Heart left ventricle (tissue), 16 donors: Measurements from ENCODE around the gene SERINC2. TPM values are rescaled to one million over a fixed set of nuclear protein-coding genes. Genes with fewer than 3 reads are reported as not detected.

Experiments used
- ATAC-seq, 4 donors: fragments of 200-7000 bp; cut with Tn5 transposase; one replicate each; pipeline ENCODE4 v1.9.1; 2020 to 2022; ENCODE audit warnings: moderate library complexity in 4 of 4, mild to moderate bottlenecking in 3 of 4, moderate number of reproducible peaks in 1 of 4
- DNase-seq, 5 donors: peaks; one replicate each; pipeline ENCODE4 v3.0.0-alpha.2; 2020
- H3K27ac ChIP-seq, 12 donors: fragments of 200-600 bp; sonication (generic) in 4 of 12; one replicate each; pipeline versions ENCODE4 v1.5.0 to v1.8.0; 2016 to 2022; ENCODE audit warnings: mild to moderate bottlenecking in 2 of 12
- H3K27me3 ChIP-seq, 9 donors: fragments of 200-600 bp; sonication (generic) in 2 of 9; one replicate each; pipeline versions ENCODE4 v1.5.1 to v1.8.0; 2016 to 2022; ENCODE audit warnings: mild to moderate bottlenecking in 3 of 9
- H3K36me3 ChIP-seq, 9 donors: fragments of 200-600 bp; sonication (generic) in 2 of 9; one replicate each; pipeline versions ENCODE4 v1.5.0 to v1.8.0; 2018 to 2022; ENCODE audit warnings: mild to moderate bottlenecking in 2 of 9
- H3K4me1 ChIP-seq, 12 donors: fragments of 200-600 bp; sonication (generic) in 4 of 12; one replicate each; pipeline versions ENCODE4 v1.5.0 to v1.8.0; 2016 to 2022; ENCODE audit warnings: mild to moderate bottlenecking in 3 of 12
- H3K4me3 ChIP-seq, 12 donors: fragments of 200-600 bp; sonication (generic) in 4 of 12; one replicate each; pipeline versions ENCODE4 v1.5.0 to v1.8.0; 2017 to 2022; ENCODE audit warnings: mild to moderate bottlenecking in 9 of 12, moderate library complexity in 4 of 12
- H3K9me3 ChIP-seq, 12 donors: fragments of 200-600 bp; sonication (generic) in 4 of 12; one replicate each; pipeline versions ENCODE4 v1.5.0 to v1.8.0; 2016 to 2022; ENCODE audit warnings: mild to moderate bottlenecking in 1 of 12
- CTCF ChIP-seq, 12 donors: fragments of 200-600 bp; sonication (generic) in 4 of 12; IDR thresholded peaks; one replicate each; pipeline versions ENCODE4 v1.5.0 to v1.8.0; 2018 to 2022; ENCODE audit warnings: antibody characterized with exemption in 12 of 12, mild to moderate bottlenecking in 5 of 12
- POLR2A ChIP-seq, 2 donors: fragments of 450-650 bp; IDR thresholded peaks; one replicate each; pipeline ENCODE4 v1.6.1; 2017; ENCODE audit warnings: antibody characterized with exemption in 2 of 2, mild to moderate bottlenecking in 2 of 2, moderate library complexity in 2 of 2
- WGBS, 4 donors: extraction: QIAGEN DNeasy Blood & Tissue Kit in 2 of 4; methylation state at CpG; one replicate each; pipeline versions ENCODE4 v1.1.5 to v1.1.7; 2013 to 2018; 5-methylcytosine and 5-hydroxymethylcytosine counted together
- intact Hi-C, 10 donors: fragments of 100-400 bp; cut with DNase I; formaldehyde crosslinking; loops; one replicate each; pipeline versions ENCODE4 v1.11.1 to v1.14.2; 2022
- polyA plus RNA-seq, 2 donors: library from polyadenylated mRNA; stranded (reverse); fragments of 200-250 nt; gene quantifications; one replicate each; pipeline ENCODE4 v1.2.3, GENCODE V29; 2013
- total RNA-seq, 9 donors: library from RNA; depleted of rRNA in 2 of 9; stranded (reverse); fragments of >200 nt in 2 of 9; fragmentation: NEBNext Ultra II Directional in 3 of 9; extraction: Animal tissue kit (Norgen Biotek cat#: 25700) in 3 of 9; gene quantifications; one replicate each; pipeline versions ENCODE4 v1.1.0 to v1.2.4, GENCODE V29; 2016 to 2023
- donor health status: ischemic (EF 13 %, LVEDD 7.1; RV severe dilation, severe dysfunction).
- donor health status: healthy with polysubstance abuse.
- donor health status: DM: no; HTN: yes; CAD: no.
- donor health status: DM: no; HTN: no; CAD: no.
- donor health status: ischemic (EF 25% LVEDD 6.9; RV normal size, moderate dysfunction).
- donor health status: ischemic (EF 25% LVEDD 5.7; RV mildly dilated, moderate dysfunction).
- donor health status: healthy.
- donor health status: DM: yes; HTN: yes; CAD: no.
- donor health status: ischemic (EF 35%, LVEDD 5.7; RV mildly dilated, moderate dysfunction).
- donor health status: nonischemic (EF 11% LVEDD 7.7; RV severe dilation, severe dysfunction).
- donor health status: DM: yes; HTN: yes; CAD: no.
- donor health status: PGD.
- donor health status: ischemic (EF 29% LVEDD 5.4; RV normal size, mild dysfunction).
- donor health status: nonischemic (EF 23%, LVEDD 6.1; RV moderate dilation, normal function).

Gene SERINC2
- total and polyA plus RNA-seq, 11 donors, result 0.94 to 8.5 (median 2.3) TPM

- DNase-seq (no peak), ATAC-seq (no peak)
- intact Hi-C loops, result no loop called here
- 45 to 61% (median 54%) methylated on average over 3 of the region's 3 CpGs for WGBS, 4 donors
- Histone ChIP-seq H3K4me1 (peaks cover 0 to 44% (median 23%) of the 10 kb centered on the region in 12 donors), H3K9me3 (no peaks in the 10 kb centered on the region), H3K4me3 (peak overlapping the region; percentile 39 to 85 (median 64)), H3K36me3 (peaks cover 0 to 19% (median 13%) of the 10 kb centered on the region in 9 donors), H3K27ac (peak overlapping the region; percentile 87 to 99 (median 95)), H3K27me3 (no peaks in the 10 kb centered on the region)
- TF ChIP-seq POLR2A (IDR thresholded peaks at IDR 0.05) (peak in 1 of 2 donors; percentile 12), CTCF (IDR thresholded peaks at IDR 0.05) (no peak)
Measured at GRCh38 chr1:31372051-31372450, 41.0 kb upstream of the SERINC2 start.

DNA sequence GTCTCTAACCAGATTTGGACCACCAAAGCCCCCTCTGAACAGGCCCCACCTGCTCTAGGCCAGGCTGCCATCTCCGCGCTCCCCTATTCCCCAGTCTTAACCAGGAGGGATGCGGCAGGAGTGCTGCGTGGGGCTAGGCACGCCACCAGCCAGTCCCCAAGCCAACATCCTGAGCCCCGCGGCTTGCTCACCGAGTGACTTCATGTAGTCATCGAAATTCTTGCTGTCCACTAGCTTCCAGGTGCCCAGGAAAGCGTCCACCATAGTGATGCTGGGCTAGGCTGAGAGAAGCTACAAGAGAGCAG lies 40.3 kb upstream of the SERINC2 start:
- Histone ChIP-seq H3K4me1 (peaks cover 0 to 38% (median 23%) of the 10 kb centered on the region in 12 donors), H3K27me3 (no peaks in the 10 kb centered on the region), H3K27ac (peak overlapping the region; percentile 87 to 99 (median 95)), H3K4me3 (peak overlapping the region; percentile 39 to 85 (median 64)), H3K36me3 (peaks cover 0 to 13% (median 7%) of the 10 kb centered on the region in 9 donors), H3K9me3 (no peaks in the 10 kb centered on the region)
- TF ChIP-seq CTCF (IDR thresholded peaks at IDR 0.05) (no peak), POLR2A (IDR thresholded peaks at IDR 0.05) (peak; percentile 44 to 96)
- ATAC-seq, result no peak
- intact Hi-C loops, result loop anchor here in 1 of 10 donors (1.0 kb wide), 1 partner anchor 9 kb away; no protein-coding TSS in a partner anchor
- DNase-seq, result no peak
- 10 to 24% (median 21%) methylated on average over 9 to 10 of the region's 10 CpGs for WGBS, 4 donors

- Histone ChIP-seq H3K9me3 (no peaks in the 10 kb centered on the region), H3K4me1 (peaks cover 0 to 36% (median 18%) of the 10 kb centered on the region in 12 donors), H3K27me3 (no peaks in the 10 kb centered on the region), H3K36me3 (peaks cover 0 to 7% (median 2%) of the 10 kb centered on the region in 9 donors), H3K27ac (peak within 1 kb of the TSS; percentile 87 to 99 (median 95)), H3K4me3 (peak within 1 kb of the TSS; percentile 39 to 85 (median 64))
- peak in 1 of 2 donors; percentile 68 for TF ChIP-seq POLR2A (IDR thresholded peaks at IDR 0.05)
- TF ChIP-seq CTCF (IDR thresholded peaks at IDR 0.05), result no peak
- intact Hi-C loops, result loop anchor here in 1 of 10 donors (1.0 kb wide), 1 partner anchor 8 kb away; no protein-coding TSS in a partner anchor
- peak; percentile 86 to 94 (median 88) for DNase-seq
- ATAC-seq, result peak; percentile 76 to 80 (median 78)
- 1% methylated on average over 18 to 44 of the region's 44 CpGs for WGBS, 4 donors
Measured at GRCh38 chr1:31373056-31373896, 39.7 kb upstream of the SERINC2 start, which contains the start of gene FABP3. Gene FABP3 (minus strand): TSS chr1:31373076. CDS start chr1:31373014, 62 bp downstream.

GRCh38 chr1:31373897-31374486 lies 39.0 kb upstream of the SERINC2 start:
- ATAC-seq, result no peak
- Histone ChIP-seq H3K36me3 (peaks cover 0 to 3% (median 0%) of the 10 kb centered on the region in 9 donors), H3K9me3 (no peaks in the 10 kb centered on the region), H3K27ac (peak overlapping the region; percentile 87 to 99 (median 95)), H3K4me3 (peak overlapping the region in 9 of 12 donors; percentile 57 to 85 (median 67)), H3K27me3 (no peaks in the 10 kb centered on the region), H3K4me1 (peaks cover 0 to 36% (median 15%) of the 10 kb centered on the region in 12 donors)
- no peak for DNase-seq
- no peak for TF ChIP-seq POLR2A (IDR thresholded peaks at IDR 0.05)
- no peak for TF ChIP-seq CTCF (IDR thresholded peaks at IDR 0.05)
- WGBS, 4 donors, result 25 to 32% (median 29%) methylated on average over 11 of the region's 11 CpGs
- intact Hi-C loops, result loop anchor here in 1 of 10 donors (1.0 kb wide), 1 partner anchor 7 kb away; no protein-coding TSS in a partner anchor
